HepG2 (cell line): ENCODE measurements around the gene SWSAP1. TPM values are rescaled to one million over a fixed set of nuclear protein-coding genes. Genes with fewer than 3 reads are reported as not detected.

Source experiments
- ARID4A ChIP-seq: sonication (generic); formaldehyde crosslinking; IDR thresholded peaks from 2 replicates; pipeline ENCODE4 v1.5.0; 2020; ENCODE audit warnings: mild to moderate bottlenecking, missing genetic modification reagents, borderline replicate concordance
- CCDC6 ChIP-seq: sonication (generic); formaldehyde crosslinking; IDR thresholded peaks from 2 replicates; pipeline ENCODE4 v1.8.1; 2022; ENCODE audit warnings: mild to moderate bottlenecking, missing genetic modification reagents, moderate library complexity
- HMGA1 ChIP-seq: sonication (generic); formaldehyde crosslinking; conservative IDR thresholded peaks from 2 replicates; pipeline ENCODE4 v1.4.0; 2020; ENCODE audit warnings: missing genetic modification reagents
- KDM4B ChIP-seq: sonication (generic); formaldehyde crosslinking; IDR thresholded peaks from 2 replicates; pipeline ENCODE4 v1.4.0; 2020; ENCODE audit warnings: missing genetic modification reagents
- MTA1 ChIP-seq: sonication (generic); formaldehyde crosslinking; IDR thresholded peaks from 2 replicates; pipeline ENCODE4 v1.4.0; 2020; ENCODE audit warnings: missing genetic modification reagents, mild to moderate bottlenecking, borderline replicate concordance
- NFE2L2 ChIP-seq: fragments of 150-350 bp; IDR thresholded peaks from 2 replicates; pipeline ENCODE4 v1.6.1; 2014; ENCODE audit warnings: low read length
- POLR2G ChIP-seq: fragments of 200-400 bp; formaldehyde crosslinking; IDR thresholded peaks from 2 replicates; pipeline ENCODE4 v1.6.1; 2018; ENCODE audit warnings: mild to moderate bottlenecking, low read depth, low read length, moderate library complexity
- PRPF4 ChIP-seq: fragments of 200-400 bp; formaldehyde crosslinking; IDR thresholded peaks from 2 replicates; pipeline ENCODE4 v1.6.1; 2016; ENCODE audit warnings: low read length, low read depth; ENCODE audit not compliant: poor library complexity, severe bottlenecking
- RARG ChIP-seq: sonication (generic); formaldehyde crosslinking; IDR thresholded peaks from 2 replicates; pipeline ENCODE4 v1.4.0; 2020; ENCODE audit warnings: low read depth, mild to moderate bottlenecking, missing genetic modification reagents
- TAF15 ChIP-seq: fragments of 200-400 bp; formaldehyde crosslinking; IDR thresholded peaks from one replicate; pipeline ENCODE4 v1.6.1; 2018; ENCODE audit warnings: mild to moderate bottlenecking, low read depth, low read length; ENCODE audit not compliant: poor library complexity, severe bottlenecking
- TGIF2 ChIP-seq: IDR thresholded peaks from 2 replicates; pipeline ENCODE4 v1.6.1; 2016; ENCODE audit warnings: control low read depth, missing compliant biosample characterization
- ZBTB21 ChIP-seq: sonication (generic); formaldehyde crosslinking; IDR thresholded peaks from 2 replicates; pipeline ENCODE4 v1.4.0; 2020; ENCODE audit warnings: missing genetic modification reagents
- ZMAT3 ChIP-seq: sonication (generic); formaldehyde crosslinking; conservative IDR thresholded peaks from 2 replicates; pipeline ENCODE4 v1.7.0; 2021; ENCODE audit warnings: missing genetic modification reagents
- ZNF180 ChIP-seq: sonication (generic); formaldehyde crosslinking; IDR thresholded peaks from 2 replicates; pipeline ENCODE4 v1.4.0; 2020; ENCODE audit warnings: low read depth, missing genetic modification reagents, borderline replicate concordance
- ZNF350 ChIP-seq: sonication (generic); formaldehyde crosslinking; IDR thresholded peaks from 2 replicates; pipeline ENCODE4 v1.4.0; 2020; ENCODE audit warnings: mild to moderate bottlenecking, low read depth, missing genetic modification reagents, borderline replicate concordance
- ZNF432 ChIP-seq: sonication (generic); formaldehyde crosslinking; IDR thresholded peaks from 2 replicates; pipeline ENCODE4 v1.5.0; 2020; ENCODE audit warnings: missing genetic modification reagents, mild to moderate bottlenecking, borderline replicate concordance
- ZNF512 ChIP-seq: sonication (generic); formaldehyde crosslinking; IDR thresholded peaks from 2 replicates; pipeline ENCODE4 v1.4.0; 2020; ENCODE audit warnings: mild to moderate bottlenecking, missing genetic modification reagents
- ZNF597 ChIP-seq: sonication (generic); formaldehyde crosslinking; IDR thresholded peaks from 2 replicates; pipeline ENCODE4 v1.5.0; 2020; ENCODE audit warnings: missing genetic modification reagents
- ZNF709 ChIP-seq: sonication (generic); formaldehyde crosslinking; IDR thresholded peaks from 2 replicates; pipeline ENCODE4 v1.5.0; 2020; ENCODE audit warnings: mild to moderate bottlenecking, missing genetic modification reagents
- ZNF724P ChIP-seq: sonication (generic); formaldehyde crosslinking; IDR thresholded peaks from 2 replicates; pipeline ENCODE4 v1.8.0; 2022; ENCODE audit warnings: missing genetic modification reagents, borderline replicate concordance
- polyA plus RNA-seq, 8 experiments: library from polyadenylated mRNA; depleted of rRNA in 3 of 8; stranded (reverse) in 7 of 8; unstranded in 1 of 8; fragments of >200 nt; fragmentation: Illumina TruSeq in 4 of 8; extraction: Trizol in 4 of 8; gene quantifications; 2 replicates each; pipeline versions ENCODE4 v1.2.1 to v1.2.3, GENCODE V29; 2011 to 2016; ENCODE audit warnings: low read depth in 4 of 8, missing spikeins in 1 of 8, mixed read lengths in 1 of 8; ENCODE audit not compliant: insufficient read depth in 1 of 8
- total RNA-seq, 5 experiments: library from RNA; depleted of rRNA; stranded (reverse); fragments of >200 nt; fragmentation: Illumina TruSeq; extraction: Trizol; gene quantifications; 2 replicates each; pipeline ENCODE4 v1.2.3, GENCODE V29; 2016; ENCODE audit warnings: low read depth in 1 of 5
- TF ChIP-seq, protein P1 (sequence below): sonication (generic); formaldehyde crosslinking; conservative IDR thresholded peaks from 2 replicates; pipeline ENCODE4 v1.4.0; 2020; ENCODE audit warnings: missing genetic modification reagents

SWSAP1 gene
- total and polyA plus RNA-seq, 2 of the 13 experiments (the other 11 are each of a cell fraction or from before 2014, with no cell fraction given), result 2.7 to 3.3 TPM

DNA sequence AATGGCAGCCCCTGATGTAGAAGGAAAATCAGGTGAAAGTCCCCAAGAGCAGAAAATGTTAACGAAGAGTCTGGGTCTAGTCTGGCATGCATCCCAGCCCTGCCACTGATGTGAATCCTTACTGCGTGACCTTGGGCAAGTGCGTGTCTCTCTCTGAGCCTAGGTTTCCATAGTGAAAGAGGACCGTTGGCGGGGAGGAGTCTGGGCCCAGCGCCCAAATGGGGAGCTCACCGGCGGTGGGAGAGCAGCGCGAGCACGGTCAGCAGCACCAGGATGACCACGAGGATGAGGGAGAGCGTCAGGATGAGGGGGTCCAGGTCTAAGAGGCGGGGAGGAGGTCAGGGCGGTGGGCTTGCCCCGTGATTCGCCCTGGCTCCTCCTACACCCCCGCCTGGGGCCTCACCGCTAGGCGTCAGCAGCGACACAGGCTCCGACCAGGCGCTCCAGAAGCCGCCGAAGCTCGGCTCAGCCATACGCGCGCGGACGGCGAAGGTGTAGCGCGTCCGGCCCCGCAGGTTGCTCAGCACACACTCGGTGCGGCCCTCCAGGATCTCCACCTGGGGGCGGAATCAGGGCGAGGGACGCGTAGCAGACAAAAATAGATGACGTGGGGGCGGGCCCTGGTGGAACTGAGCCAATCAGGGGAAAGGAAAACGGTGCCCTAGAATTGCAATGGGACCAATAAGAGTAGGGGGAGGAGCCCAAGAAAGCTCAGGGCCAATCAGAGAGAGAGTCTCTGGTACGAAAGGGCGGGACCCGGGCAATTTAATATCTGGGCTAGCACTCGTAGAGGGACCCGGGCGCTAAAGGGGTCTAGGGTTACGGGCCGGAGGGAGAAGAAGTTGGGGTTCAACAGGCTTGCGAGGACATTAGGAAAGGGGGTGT, 6.4 kb downstream of the SWSAP1 start (continued):
- TF ChIP-seq ARID4A (CRISPR knock-in tag) (peak; percentile 83), ZNF350 (peak; percentile 79; the same call in 1 of the 2 replicates), KDM4B (CRISPR knock-in tag) (no peak), NFE2L2 (no peak), ZNF709 (no peak), MTA1 (CRISPR knock-in tag) (peak; percentile 62; the same call in 1 of the 2 replicates), ZNF512 (CRISPR knock-in tag) (0 out of 2 replicates have a peak, but pooled peaks have one; percentile 69), HMGA1 (CRISPR knock-in tag) (no peak), ZMAT3 (CRISPR knock-in tag) (0 out of 2 replicates have a peak, but pooled peaks have one; percentile 26), POLR2G (peak; percentile 79), RARG (no peak), CCDC6 (CRISPR knock-in tag) (peak; percentile 68; the same call in 1 of the 2 replicates), TAF15 (no peak), ZNF597 (no peak), ZBTB21 (CRISPR knock-in tag) (no peak), ZNF180 (CRISPR knock-in tag) (no peak), ZNF432 (CRISPR knock-in tag) (no peak), TGIF2 (CRISPR knock-in tag) (0 out of 2 replicates have a peak, but pooled peaks have one; percentile 56), ZNF724P (CRISPR knock-in tag) (peak; percentile 63), PRPF4 (no peak)
- TF ChIP-seq, protein P1, sequence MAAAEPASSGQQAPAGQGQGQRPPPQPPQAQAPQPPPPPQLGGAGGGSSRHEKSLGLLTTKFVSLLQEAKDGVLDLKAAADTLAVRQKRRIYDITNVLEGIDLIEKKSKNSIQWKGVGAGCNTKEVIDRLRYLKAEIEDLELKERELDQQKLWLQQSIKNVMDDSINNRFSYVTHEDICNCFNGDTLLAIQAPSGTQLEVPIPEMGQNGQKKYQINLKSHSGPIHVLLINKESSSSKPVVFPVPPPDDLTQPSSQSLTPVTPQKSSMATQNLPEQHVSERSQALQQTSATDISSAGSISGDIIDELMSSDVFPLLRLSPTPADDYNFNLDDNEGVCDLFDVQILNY (CRISPR knock-in tag), result peak; percentile 83; the same call in 1 of the 2 replicates
